Motor neuron (in vitro differentiated cells): Measurements from ENCODE around the gene SSTR4. TPM values are rescaled to one million over a fixed set of nuclear protein-coding genes. Genes with fewer than 3 reads are reported as not detected.

Experiments used
- total RNA-seq, 8 experiments: library from RNA; unstranded; fragments of 300-600 nt; gene quantifications; 2 replicates each; pipeline versions ENCODE4 v1.2.3 to v1.2.4, GENCODE V29; 2022

The SSTR4 gene
- total RNA-seq, 8 experiments from 2014 or later: 0.13 to 0.62 (median 0.35) TPM; not detected in 4

Other genes starting within 250 kb of the SSTR4 start
- 1 to 10 TPM in 2 of 8 experiments, under 1 TPM in 6; 0.04 to 7.3 (median 0.23) TPM for gene THBD, start 14.4 kb downstream of the SSTR4 start, total RNA-seq
- under 1 TPM in 7 of 8 experiments, not detected in 1; under 0.01 to 0.38 (median 0.09) TPM for gene CD93, start 51.0 kb downstream of the SSTR4 start, total RNA-seq